H1 (cell line): Measurements from ENCODE around the gene CLEC16A. TPM values are rescaled to one million over a fixed set of nuclear protein-coding genes. Genes with fewer than 3 reads are reported as not detected.

ENCODE experiments used
- BRCA1 ChIP-seq: IDR thresholded peaks from 2 replicates; pipeline ENCODE4 v1.6.1; 2012; ENCODE audit warnings: low read depth, low read length, improper control_type of control experiment
- HDAC2 ChIP-seq, 2 experiments: fragments of 300-600 bp in 1 of 2; sonication (generic) in 1 of 2; IDR thresholded peaks; 2 replicates each; pipeline ENCODE4 v1.6.1; 2011 to 2012; ENCODE audit warnings: low read depth in 2 of 2, low read length in 2 of 2, mild to moderate bottlenecking in 2 of 2, moderate library complexity in 2 of 2, borderline replicate concordance in 1 of 2, inconsistent platforms in 1 of 2
- KDM1A ChIP-seq: fragments of 200-600, 300-600 bp; sonication (generic); IDR thresholded peaks from 2 replicates; pipeline ENCODE4 v1.7.1; 2016; ENCODE audit warnings: mild to moderate bottlenecking, low read length, borderline replicate concordance
- TAF1 ChIP-seq: IDR thresholded peaks from 2 replicates; pipeline ENCODE4 v1.6.1; 2011; ENCODE audit warnings: mild to moderate bottlenecking, low read depth, low read length
- TBP ChIP-seq: IDR thresholded peaks from 2 replicates; pipeline ENCODE4 v1.6.1; 2011; ENCODE audit warnings: low read depth, low read length, improper control_type of control experiment
- ZNF274 ChIP-seq: IDR thresholded peaks from 2 replicates; pipeline ENCODE4 v1.7.0; 2012; ENCODE audit warnings: low read length, borderline replicate concordance; ENCODE audit errors: extremely low read depth
- polyA plus RNA-seq, 7 experiments: library from polyadenylated mRNA; depleted of rRNA in 3 of 7; stranded (reverse) in 5 of 7; unstranded in 2 of 7; fragments of >200 nt in 5 of 7; fragments of 200-250 nt in 2 of 7; gene quantifications; 1 replicate in 5 of 7; 2 replicates in 1 of 7; 4 replicates in 1 of 7; pipeline versions ENCODE4 v1.2.1 to v1.2.3, GENCODE V29; 2011 to 2013; ENCODE audit warnings: missing spikeins in 2 of 7, mixed read lengths in 2 of 7
- total RNA-seq: library from RNA; stranded (reverse); fragmentation: NEBNext Ultra II Directional; extraction: Animal tissue kit (Norgen Biotek cat#: 25700); gene quantifications from 2 replicates; pipeline ENCODE4 v1.2.1, GENCODE V29; 2021
- TF ChIP-seq, protein P1 (sequence below), 3 experiments: IDR thresholded peaks; 1 replicate in 2 of 3; 2 replicates in 1 of 3; pipeline versions ENCODE4 v1.5.1 to v1.6.1; 2011; ENCODE audit warnings: low read length in 3 of 3, mild to moderate bottlenecking in 3 of 3, inconsistent platforms in 2 of 3, low read depth in 1 of 3, moderate library complexity in 1 of 3; ENCODE audit not compliant: insufficient read depth in 1 of 3; ENCODE audit errors: control extremely low read depth in 1 of 3
- TF ChIP-seq, protein P2 (sequence below): IDR thresholded peaks from 2 replicates; pipeline ENCODE4 v1.6.1; 2012; ENCODE audit warnings: inconsistent platforms

The CLEC16A gene
- total and polyA plus RNA-seq, 2 of the 8 experiments (the other 6 are each of a cell fraction or from before 2014, with no cell fraction given) = 7.6 to 19.3 TPM

- TF ChIP-seq, protein P1, sequence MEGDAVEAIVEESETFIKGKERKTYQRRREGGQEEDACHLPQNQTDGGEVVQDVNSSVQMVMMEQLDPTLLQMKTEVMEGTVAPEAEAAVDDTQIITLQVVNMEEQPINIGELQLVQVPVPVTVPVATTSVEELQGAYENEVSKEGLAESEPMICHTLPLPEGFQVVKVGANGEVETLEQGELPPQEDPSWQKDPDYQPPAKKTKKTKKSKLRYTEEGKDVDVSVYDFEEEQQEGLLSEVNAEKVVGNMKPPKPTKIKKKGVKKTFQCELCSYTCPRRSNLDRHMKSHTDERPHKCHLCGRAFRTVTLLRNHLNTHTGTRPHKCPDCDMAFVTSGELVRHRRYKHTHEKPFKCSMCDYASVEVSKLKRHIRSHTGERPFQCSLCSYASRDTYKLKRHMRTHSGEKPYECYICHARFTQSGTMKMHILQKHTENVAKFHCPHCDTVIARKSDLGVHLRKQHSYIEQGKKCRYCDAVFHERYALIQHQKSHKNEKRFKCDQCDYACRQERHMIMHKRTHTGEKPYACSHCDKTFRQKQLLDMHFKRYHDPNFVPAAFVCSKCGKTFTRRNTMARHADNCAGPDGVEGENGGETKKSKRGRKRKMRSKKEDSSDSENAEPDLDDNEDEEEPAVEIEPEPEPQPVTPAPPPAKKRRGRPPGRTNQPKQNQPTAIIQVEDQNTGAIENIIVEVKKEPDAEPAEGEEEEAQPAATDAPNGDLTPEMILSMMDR (IDR thresholded peaks at IDR 0.05; ENCODE audit: control extremely low read depth in 1 of 3, insufficient read depth in 1 of 3, low read depth in 1 of 3, low read length in 3 of 3) = no peak
- TF ChIP-seq, protein P2, sequence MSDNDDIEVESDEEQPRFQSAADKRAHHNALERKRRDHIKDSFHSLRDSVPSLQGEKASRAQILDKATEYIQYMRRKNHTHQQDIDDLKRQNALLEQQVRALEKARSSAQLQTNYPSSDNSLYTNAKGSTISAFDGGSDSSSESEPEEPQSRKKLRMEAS = no peak
- no peak for TF ChIP-seq KDM1A
- TF ChIP-seq TBP = no peak
- no peak for TF ChIP-seq TAF1
- TF ChIP-seq ZNF274 = no peak
- no peak for TF ChIP-seq BRCA1
- no peak for TF ChIP-seq HDAC2 (IDR thresholded peaks at IDR 0.05; ENCODE audit: borderline replicate concordance in 1 of 2, low read depth in 2 of 2, low read length in 2 of 2)
Measured at GRCh38 chr16:10990378-10990777, 46.0 kb downstream of the CLEC16A start (continued).
